Endodermal cell (in vitro differentiated cells): ENCODE results near the gene IGFBP3. TPM values are rescaled to one million over a fixed set of nuclear protein-coding genes. Genes with fewer than 3 reads are reported as not detected.

Experiments
- DNase-seq: peaks from one replicate; pipeline ENCODE4 v3.0.0-alpha.2; 2017
- H3K27ac ChIP-seq: 2 replicates; pipeline ENCODE4 v1.5.1; 2013; ENCODE audit warnings: mild to moderate bottlenecking, low read depth, low read length, moderate library complexity
- H3K27me3 ChIP-seq: 2 replicates; pipeline ENCODE4 v1.6.1; 2013; ENCODE audit warnings: mild to moderate bottlenecking, low read length, moderate library complexity; ENCODE audit not compliant: insufficient read depth, control insufficient read depth, poor library complexity, severe bottlenecking
- H3K36me3 ChIP-seq: 2 replicates; pipeline ENCODE4 v1.7.0; 2013; ENCODE audit warnings: mild to moderate bottlenecking, low read length, moderate library complexity; ENCODE audit not compliant: control insufficient read depth, insufficient read depth
- H3K4me1 ChIP-seq: one replicate; pipeline ENCODE4 v1.7.0; 2013; ENCODE audit warnings: low read length; ENCODE audit not compliant: control insufficient read depth, insufficient read depth
- H3K4me3 ChIP-seq: 2 replicates; pipeline ENCODE4 v1.5.1; 2013; ENCODE audit warnings: mild to moderate bottlenecking, low read length, moderate library complexity
- H3K9ac ChIP-seq: 2 replicates; pipeline ENCODE4 v1.6.1; 2013; ENCODE audit warnings: mild to moderate bottlenecking, low read length, moderate library complexity; ENCODE audit not compliant: poor library complexity, severe bottlenecking; ENCODE audit errors: extremely low read depth
- H3K9me3 ChIP-seq: 2 replicates; pipeline ENCODE4 v1.6.1; 2013; ENCODE audit warnings: mild to moderate bottlenecking, low read length, moderate library complexity; ENCODE audit not compliant: control insufficient read depth
- H3K27ac Mint-ChIP-seq: 2 replicates; pipeline ENCODE4 v1.8.0; 2020; ENCODE audit warnings: mixed read lengths
- H3K27me3 Mint-ChIP-seq: 2 replicates; pipeline ENCODE4 v1.8.0; 2021; ENCODE audit warnings: mild to moderate bottlenecking, mixed read lengths; ENCODE audit not compliant: insufficient read depth
- H3K36me3 Mint-ChIP-seq: 2 replicates; pipeline ENCODE4 v1.8.0; 2020; ENCODE audit warnings: low read depth, mixed read lengths
- H3K4me1 Mint-ChIP-seq: 2 replicates; pipeline ENCODE4 v1.8.0; 2020; ENCODE audit warnings: mixed read lengths
- H3K4me3 Mint-ChIP-seq: 2 replicates; pipeline ENCODE4 v1.8.0; 2020; ENCODE audit warnings: mild to moderate bottlenecking, moderate library complexity, mixed read lengths
- H3K9me3 Mint-ChIP-seq: 2 replicates; pipeline ENCODE4 v1.8.0; 2020; ENCODE audit warnings: mild to moderate bottlenecking, mixed read lengths
- CTCF ChIP-seq: fragments of 200-600 bp; sonication (generic); conservative IDR thresholded peaks from 2 replicates; pipeline ENCODE4 v1.5.0; 2021; ENCODE audit warnings: antibody characterized with exemption, mild to moderate bottlenecking
- WGBS, 2 experiments: methylation state at CpG; one replicate each; pipeline versions ENCODE4 v1.1.5 to v1.1.7; 2013; ENCODE audit warnings: missing lambda C conversion rate in 2 of 2, mixed read lengths in 1 of 2; ENCODE audit not compliant: insufficient coverage in 1 of 2, insufficient read length in 1 of 2; 5-methylcytosine and 5-hydroxymethylcytosine counted together
- total RNA-seq, 2 donors: library from RNA; stranded (reverse); fragmentation: NEBNext Ultra II Directional in 1 of 2; extraction: Animal tissue kit (Norgen Biotek cat#: 25700) in 1 of 2; gene quantifications; 2 replicates in 1 of 2; 3 replicates in 1 of 2; pipeline ENCODE4 v1.2.1, GENCODE V29; 2021

The IGFBP3 gene
- total RNA-seq, 2 donors from 2014 or later = 7.4 to 20.3 TPM

DNA sequence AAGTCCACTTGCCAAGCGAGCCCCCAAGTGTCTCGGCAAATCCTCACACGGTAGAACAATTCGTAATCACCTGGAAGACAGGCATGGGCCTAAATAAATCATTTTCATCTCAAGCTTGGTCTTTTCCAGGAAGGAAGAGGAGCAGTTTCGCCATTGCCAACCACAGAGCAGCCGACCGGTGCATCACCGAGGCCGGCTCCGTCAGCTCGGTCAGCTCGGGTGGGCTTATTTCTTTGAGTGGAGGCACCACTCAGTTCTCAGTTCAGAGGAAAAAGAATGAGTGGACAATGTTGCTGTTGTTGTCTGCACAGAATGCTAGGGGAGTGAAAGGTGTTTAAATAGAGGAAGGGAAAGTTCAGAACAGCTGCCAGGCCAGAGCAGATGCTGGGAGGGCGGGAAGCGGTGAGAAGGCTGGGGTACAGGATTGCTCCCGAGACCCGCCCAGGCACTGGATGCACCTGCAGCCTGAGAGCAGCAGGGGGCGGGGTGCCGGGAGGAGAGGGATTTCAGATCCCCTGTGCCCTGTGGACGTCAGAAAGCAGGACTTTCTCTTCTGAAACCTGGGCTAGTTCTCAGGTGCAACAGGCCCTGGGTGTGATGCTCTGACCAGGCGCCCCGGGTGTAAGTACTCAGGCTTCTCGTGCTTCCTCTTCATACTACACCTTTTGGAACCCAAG lies 17.7 kb upstream of the IGFBP3 start:
- H3K4me3 Mint-ChIP-seq = no peak overlapping the region
- no peak overlapping the region for H3K27ac ChIP-seq
- H3K36me3 ChIP-seq = no peaks in the 10 kb centered on the region
- no peak overlapping the region for H3K4me3 ChIP-seq
- H3K4me1 ChIP-seq = no peaks in the 10 kb centered on the region
- peak; percentile 78 for DNase-seq
- H3K9me3 ChIP-seq = no peaks in the 10 kb centered on the region
- 90 to 93% methylated on average over 17 to 22 of the region's 22 CpGs for WGBS, 2 experiments
- peak; percentile 81 for TF ChIP-seq CTCF
- no peaks in the 10 kb centered on the region for H3K36me3 Mint-ChIP-seq
- no peaks in the 10 kb centered on the region for H3K4me1 Mint-ChIP-seq
- H3K9me3 Mint-ChIP-seq = peaks cover 5% of the 10 kb centered on the region
- H3K9ac ChIP-seq = no peak overlapping the region
- peaks cover 7% of the 10 kb centered on the region for H3K27me3 Mint-ChIP-seq
- peaks cover 5% of the 10 kb centered on the region for H3K27me3 ChIP-seq
- no peak overlapping the region for H3K27ac Mint-ChIP-seq

GRCh38 chr7:45937862-45938261 lies 16.8 kb upstream of the IGFBP3 start:
- Mint-ChIP-seq H3K4me1 (peaks cover under 1% of the 10 kb centered on the region), H3K36me3 (no peaks in the 10 kb centered on the region), H3K9me3 (peaks cover 5% of the 10 kb centered on the region), H3K27me3 (peaks cover 7% of the 10 kb centered on the region), H3K27ac (no peak overlapping the region), H3K4me3 (no peak overlapping the region)
- H3K27me3 ChIP-seq = peaks cover 5% of the 10 kb centered on the region
- H3K4me1 ChIP-seq = no peaks in the 10 kb centered on the region
- no peak overlapping the region for H3K4me3 ChIP-seq
- no peak for DNase-seq
- H3K9ac ChIP-seq = no peak overlapping the region
- WGBS, 2 experiments = 94% methylated on average over 2 of the region's 2 CpGs; no CpG with 5 or more reads in 1 of the 2 experiments
- H3K36me3 ChIP-seq = no peaks in the 10 kb centered on the region
- H3K27ac ChIP-seq = no peak overlapping the region
- no peak for TF ChIP-seq CTCF
- H3K9me3 ChIP-seq = no peaks in the 10 kb centered on the region

GRCh38 chr7:45937301-45937700 lies 16.2 kb upstream of the IGFBP3 start:
- TF ChIP-seq CTCF = no peak
- 74 to 75% methylated on average over 6 of the region's 6 CpGs for WGBS, 2 experiments
- Mint-ChIP-seq H3K4me1 (peaks cover 6% of the 10 kb centered on the region), H3K4me3 (no peak overlapping the region), H3K27ac (no peak overlapping the region), H3K9me3 (peaks cover 5% of the 10 kb centered on the region), H3K27me3 (peaks cover 7% of the 10 kb centered on the region), H3K36me3 (no peaks in the 10 kb centered on the region)
- Histone ChIP-seq H3K27me3 (peaks cover 5% of the 10 kb centered on the region), H3K4me3 (no peak overlapping the region), H3K9me3 (no peaks in the 10 kb centered on the region), H3K36me3 (no peaks in the 10 kb centered on the region), H3K9ac (no peak overlapping the region), H3K27ac (no peak overlapping the region), H3K4me1 (no peaks in the 10 kb centered on the region)
- no peak for DNase-seq
